Spinal cord (tissue), 10 donors: ENCODE data around the gene CACHD1. TPM values are rescaled to one million over a fixed set of nuclear protein-coding genes. Genes with fewer than 3 reads are reported as not detected.

Source experiments
- DNase-seq, 6 donors: peaks; one replicate each; pipeline versions ENCODE4 v3.0.0 to v3.0.0-alpha.2; 2013 to 2015; ENCODE audit warnings: low spot score in 6 of 6, low read depth in 4 of 6
- H3K27ac ChIP-seq: one replicate; pipeline ENCODE4 v1.5.1; 2013; ENCODE audit warnings: low read depth, low read length, control low read depth
- H3K27me3 ChIP-seq: one replicate; pipeline ENCODE4 v1.6.1; 2013; ENCODE audit warnings: low read length; ENCODE audit not compliant: control insufficient read depth, insufficient read depth
- H3K36me3 ChIP-seq: one replicate; pipeline ENCODE4 v1.6.1; 2013; ENCODE audit warnings: low read length; ENCODE audit not compliant: control insufficient read depth, insufficient read depth
- H3K4me1 ChIP-seq: one replicate; pipeline ENCODE4 v1.6.1; 2013; ENCODE audit warnings: low read length; ENCODE audit not compliant: control insufficient read depth, insufficient read depth
- H3K4me3 ChIP-seq: one replicate; pipeline ENCODE4 v1.5.1; 2013; ENCODE audit warnings: low read depth, low read length, control low read depth
- H3K9me3 ChIP-seq: one replicate; pipeline ENCODE4 v1.6.1; 2013; ENCODE audit warnings: low read length; ENCODE audit not compliant: control insufficient read depth, insufficient read depth
- WGBS: methylation state at CpG from one replicate; pipeline ENCODE4 v1.1.5; 2013; ENCODE audit warnings: missing lambda C conversion rate; ENCODE audit not compliant: insufficient coverage; 5-methylcytosine and 5-hydroxymethylcytosine counted together
- polyA plus RNA-seq, 2 donors: library from polyadenylated mRNA; unstranded; fragments of 120-200 nt; gene quantifications; one replicate each; pipeline ENCODE4 v1.2.1, GENCODE V29; 2013; ENCODE audit not compliant: insufficient read length in 2 of 2
- total RNA-seq, 2 donors: library from RNA; depleted of rRNA in 1 of 2; stranded (reverse); fragments of 120-200 nt in 1 of 2; fragments of >200 nt in 1 of 2; gene quantifications; one replicate each; pipeline versions ENCODE4 v1.2.3 to v1.2.4, GENCODE V29; 2013 to 2014
- donor health status: healthy.

CACHD1 gene
- total and polyA plus RNA-seq, 4 donors = 30.7 to 45.0 (median 36.9) TPM

DNA sequence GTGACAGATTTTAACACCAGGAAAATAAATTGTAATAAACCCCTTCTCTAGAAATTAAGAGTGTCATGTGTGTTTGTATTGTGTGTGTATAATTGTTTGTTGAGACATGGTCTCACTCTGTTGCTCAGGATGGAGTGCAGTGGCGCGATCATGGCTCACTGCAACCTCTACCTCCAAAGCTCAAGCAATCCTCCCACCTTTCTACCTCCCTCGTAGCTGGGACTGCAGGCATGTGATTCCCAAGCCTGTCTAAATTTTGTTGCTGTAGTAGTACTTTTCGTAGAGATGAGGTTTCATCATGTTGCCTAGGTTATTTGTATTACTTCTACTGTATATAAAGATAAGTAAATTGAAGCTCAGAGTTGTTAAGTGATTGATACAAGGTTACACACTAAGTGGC, 206.5 kb downstream of the CACHD1 start:
- Histone ChIP-seq H3K27me3 (no peaks in the 10 kb centered on the region), H3K4me1 (no peaks in the 10 kb centered on the region), H3K36me3 (peaks cover 18% of the 10 kb centered on the region), H3K9me3 (no peaks in the 10 kb centered on the region), H3K27ac (no peak overlapping the region), H3K4me3 (no peak overlapping the region)
- DNase-seq = no peak
- no CpG with 5 or more reads among the region's 4 CpGs for WGBS

DNA sequence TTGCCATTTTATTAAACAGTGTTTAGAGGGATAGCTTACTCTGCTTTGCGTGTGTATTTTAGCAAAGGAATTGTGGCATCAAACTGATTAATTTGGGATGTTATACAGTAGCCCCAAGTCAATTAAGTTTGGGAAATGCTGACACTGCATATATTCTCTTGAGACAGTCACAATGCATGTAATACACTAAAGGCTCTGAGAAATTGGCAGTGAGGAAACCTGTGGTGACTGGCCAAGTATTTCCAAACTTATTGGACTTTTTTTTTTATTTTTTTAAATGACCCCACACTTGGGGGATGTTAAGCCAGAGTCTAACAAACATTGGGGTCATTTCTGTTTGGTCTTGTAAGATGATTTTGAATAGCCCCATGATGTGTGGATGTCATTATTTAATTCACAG, 207.6 kb downstream of the CACHD1 start:
- peaks cover 18% of the 10 kb centered on the region for H3K36me3 ChIP-seq
- no peaks in the 10 kb centered on the region for H3K9me3 ChIP-seq
- H3K27ac ChIP-seq = no peak overlapping the region
- H3K4me3 ChIP-seq = no peak overlapping the region
- H3K4me1 ChIP-seq = no peaks in the 10 kb centered on the region
- DNase-seq = no peak
- H3K27me3 ChIP-seq = no peaks in the 10 kb centered on the region
- WGBS = no CpG with 5 or more reads among the region's 1 CpG

DNA sequence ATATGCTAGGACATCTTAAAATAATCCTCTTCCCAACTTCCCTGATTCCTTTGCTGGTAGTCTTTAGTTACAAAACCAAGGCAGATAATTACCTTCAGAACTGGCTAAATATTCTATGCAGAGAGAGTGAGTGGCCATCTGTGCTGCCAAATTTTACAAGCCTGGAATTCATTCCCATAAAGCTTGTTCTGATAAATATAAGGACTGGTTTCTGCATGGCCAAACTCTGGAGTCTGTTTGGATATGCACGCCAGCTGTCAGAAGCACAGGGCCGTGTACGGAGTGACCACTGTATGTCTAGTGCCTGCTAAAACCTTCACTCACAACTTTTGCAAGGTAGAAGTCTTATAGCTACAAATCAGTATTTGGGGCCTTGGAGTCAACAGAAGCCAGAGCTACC, 208.4 kb downstream of the CACHD1 start:
- DNase-seq = no peak
- Histone ChIP-seq H3K27me3 (no peaks in the 10 kb centered on the region), H3K9me3 (no peaks in the 10 kb centered on the region), H3K27ac (no peak overlapping the region), H3K4me1 (no peaks in the 10 kb centered on the region), H3K36me3 (peaks cover 15% of the 10 kb centered on the region), H3K4me3 (no peak overlapping the region)
- WGBS = 95% methylated on average over 3 of the region's 3 CpGs

DNA sequence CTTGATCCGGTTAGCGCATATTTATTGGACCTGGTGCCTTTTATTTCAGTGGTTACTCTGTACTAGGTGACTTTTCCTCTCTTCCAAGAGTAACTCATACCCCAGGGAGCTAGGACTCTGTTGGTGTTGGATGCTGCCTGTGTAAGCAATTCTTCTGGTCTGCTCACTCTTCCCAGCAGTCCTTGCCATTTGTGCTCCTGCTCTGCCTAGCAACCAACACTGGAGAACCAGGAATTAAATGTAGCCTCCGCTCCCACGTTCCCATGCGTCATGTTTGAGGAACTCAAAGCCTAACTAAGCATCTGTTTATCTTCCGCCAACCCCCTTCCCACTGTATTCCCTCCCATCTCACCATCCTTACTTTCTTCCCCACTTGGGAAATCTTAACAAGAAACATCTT, 209.2 kb downstream of the CACHD1 start:
- Histone ChIP-seq H3K4me3 (no peak overlapping the region), H3K9me3 (no peaks in the 10 kb centered on the region), H3K4me1 (no peaks in the 10 kb centered on the region), H3K27ac (peak overlapping the region; percentile 18), H3K36me3 (peaks cover 15% of the 10 kb centered on the region), H3K27me3 (no peaks in the 10 kb centered on the region)
- 48% methylated on average over 3 of the region's 6 CpGs for WGBS
- peak in 2 of 6 donors; percentile 27 to 49 for DNase-seq

DNA sequence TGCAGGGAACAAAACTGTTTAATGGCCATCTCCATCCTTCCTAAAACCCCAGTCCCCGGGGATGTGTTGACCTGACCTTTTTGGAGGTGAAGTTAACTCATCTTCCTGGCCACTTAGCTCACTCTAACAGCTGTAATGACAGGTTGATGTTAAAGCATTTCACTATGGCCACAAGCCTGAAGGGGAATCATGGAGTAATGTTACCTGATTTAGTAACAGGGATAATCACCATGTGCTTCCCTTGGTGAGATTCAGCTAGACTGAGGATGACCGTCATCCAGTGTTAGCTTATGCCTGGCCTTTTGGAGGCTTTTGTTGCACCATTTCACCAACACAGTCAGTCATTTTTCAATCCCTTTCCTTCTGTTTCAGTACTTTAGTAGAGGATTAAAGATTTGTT, 210.7 kb downstream of the CACHD1 start:
- H3K27ac ChIP-seq = no peak overlapping the region

DNA sequence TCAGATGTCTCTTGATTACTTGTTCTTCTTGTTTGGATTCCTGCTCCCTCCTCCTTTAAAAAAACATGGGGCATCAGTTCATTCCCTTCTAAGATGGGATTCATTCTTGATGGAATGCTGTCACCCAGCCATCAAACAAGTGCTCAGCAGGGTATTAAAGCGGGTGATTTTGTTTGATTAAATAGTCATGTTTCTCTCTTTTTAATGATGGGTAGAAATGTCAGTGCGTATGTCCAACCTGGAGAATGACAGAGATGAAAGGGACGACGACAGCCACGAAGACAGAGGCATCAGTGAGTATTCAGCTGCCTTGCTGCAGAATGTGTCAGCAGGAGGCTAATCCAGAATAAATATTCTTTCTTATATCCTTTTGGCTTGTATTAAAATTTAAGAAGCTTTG, 211.1 kb downstream of the CACHD1 start:
- WGBS = 82% methylated on average over 2 of the region's 5 CpGs
- Histone ChIP-seq H3K27me3 (no peaks in the 10 kb centered on the region), H3K27ac (no peak overlapping the region), H3K36me3 (peaks cover 23% of the 10 kb centered on the region), H3K4me3 (no peak overlapping the region), H3K9me3 (no peaks in the 10 kb centered on the region), H3K4me1 (no peaks in the 10 kb centered on the region)
- DNase-seq = no peak

More for the DNA sequence above, 210.7 kb downstream of the CACHD1 start:
- H3K4me3 ChIP-seq = no peak overlapping the region
- whole genome bisulfite sequencing = no CpG with 5 or more reads among the region's 2 CpGs
- H3K27me3 ChIP-seq = no peaks in the 10 kb centered on the region
- DNase-seq = no peak
- no peaks in the 10 kb centered on the region for H3K9me3 ChIP-seq
- H3K4me1 ChIP-seq = no peaks in the 10 kb centered on the region
- peaks cover 23% of the 10 kb centered on the region for H3K36me3 ChIP-seq

DNA sequence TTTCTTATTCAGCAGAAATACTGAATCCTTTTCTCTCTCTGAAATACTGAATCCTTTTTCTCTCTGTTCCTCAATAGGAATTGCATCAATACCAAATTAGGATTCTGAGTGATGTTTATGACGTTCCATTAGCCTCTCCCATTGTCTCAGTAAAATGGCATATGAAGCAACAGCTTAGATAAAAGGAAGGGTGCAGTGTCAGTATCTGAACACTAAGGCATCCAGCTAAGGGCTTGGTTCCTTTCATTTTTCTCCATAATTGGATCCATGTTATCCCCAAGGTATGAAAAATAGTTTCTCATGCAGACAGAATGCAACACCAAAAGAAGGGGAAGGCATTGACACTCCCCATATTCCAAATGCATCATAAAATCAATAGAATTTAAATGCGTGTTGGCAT, 213.5 kb downstream of the CACHD1 start:
- Histone ChIP-seq H3K27ac (no peak overlapping the region), H3K27me3 (no peaks in the 10 kb centered on the region), H3K36me3 (peaks cover 23% of the 10 kb centered on the region), H3K4me1 (peaks cover 3% of the 10 kb centered on the region), H3K4me3 (no peak overlapping the region), H3K9me3 (no peaks in the 10 kb centered on the region)
- DNase-seq = no peak
- WGBS = no CpG with 5 or more reads among the region's 2 CpGs

DNA sequence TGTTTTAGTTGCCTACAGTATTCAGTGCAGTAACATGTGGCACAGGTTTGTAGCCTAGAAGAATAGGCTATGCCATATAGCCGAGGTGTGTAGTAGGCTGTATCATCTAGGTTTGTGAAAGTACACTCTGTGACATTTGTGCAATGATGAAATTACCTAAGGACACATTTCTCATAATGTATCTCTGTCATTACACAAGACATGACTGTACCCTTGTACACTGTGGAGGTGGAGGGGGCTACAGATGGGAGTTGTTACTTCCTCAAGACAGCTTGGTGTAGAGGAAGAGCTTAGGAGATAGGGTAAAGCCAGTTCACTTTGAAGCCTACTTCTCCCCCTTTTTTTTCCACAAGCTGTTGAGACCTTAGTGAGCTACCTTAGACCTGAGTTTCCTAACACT, 215.3 kb downstream of the CACHD1 start:
- H3K27me3 ChIP-seq = no peaks in the 10 kb centered on the region
- H3K9me3 ChIP-seq = no peaks in the 10 kb centered on the region
- no CpG with 5 or more reads among the region's 1 CpG for WGBS
- no peak for DNase-seq
- peaks cover 20% of the 10 kb centered on the region for H3K36me3 ChIP-seq
- H3K4me1 ChIP-seq = peaks cover 3% of the 10 kb centered on the region
- no peak overlapping the region for H3K4me3 ChIP-seq
- H3K27ac ChIP-seq = no peak overlapping the region

DNA sequence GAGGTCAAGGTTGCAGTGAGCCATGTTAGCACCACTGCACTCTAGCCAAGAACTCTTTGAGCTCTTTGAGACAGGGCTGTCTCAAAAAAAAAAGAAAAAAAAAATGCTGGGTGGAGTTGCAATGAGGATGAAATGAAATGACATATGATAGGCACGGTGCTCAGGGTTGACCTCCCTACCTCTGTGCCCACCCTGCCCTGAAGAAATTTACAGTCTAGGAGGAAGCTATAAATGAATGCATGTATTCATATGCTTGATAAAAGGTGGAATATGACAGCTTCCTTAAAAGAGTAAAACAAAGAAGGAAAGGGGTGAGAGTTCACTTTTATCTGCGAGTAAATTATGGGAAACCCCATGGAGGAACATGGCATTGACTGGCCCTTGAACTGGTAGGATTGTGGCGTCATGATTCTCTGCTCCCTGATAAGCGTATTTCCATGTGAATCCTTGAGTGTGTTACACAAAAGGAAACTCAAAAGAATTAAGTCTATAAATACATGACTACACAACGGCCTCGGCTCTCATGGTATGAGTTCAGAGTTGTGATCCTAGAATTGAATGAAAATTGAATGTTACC, 215.9 kb downstream of the CACHD1 start:
- H3K4me3 ChIP-seq = no peak overlapping the region
- DNase-seq = no peak
- H3K36me3 ChIP-seq = peaks cover 19% of the 10 kb centered on the region
- no peaks in the 10 kb centered on the region for H3K9me3 ChIP-seq
- H3K27me3 ChIP-seq = no peaks in the 10 kb centered on the region
- peaks cover 3% of the 10 kb centered on the region for H3K4me1 ChIP-seq
- 100% methylated on average over 2 of the region's 6 CpGs for WGBS
- H3K27ac ChIP-seq = no peak overlapping the region

DNA sequence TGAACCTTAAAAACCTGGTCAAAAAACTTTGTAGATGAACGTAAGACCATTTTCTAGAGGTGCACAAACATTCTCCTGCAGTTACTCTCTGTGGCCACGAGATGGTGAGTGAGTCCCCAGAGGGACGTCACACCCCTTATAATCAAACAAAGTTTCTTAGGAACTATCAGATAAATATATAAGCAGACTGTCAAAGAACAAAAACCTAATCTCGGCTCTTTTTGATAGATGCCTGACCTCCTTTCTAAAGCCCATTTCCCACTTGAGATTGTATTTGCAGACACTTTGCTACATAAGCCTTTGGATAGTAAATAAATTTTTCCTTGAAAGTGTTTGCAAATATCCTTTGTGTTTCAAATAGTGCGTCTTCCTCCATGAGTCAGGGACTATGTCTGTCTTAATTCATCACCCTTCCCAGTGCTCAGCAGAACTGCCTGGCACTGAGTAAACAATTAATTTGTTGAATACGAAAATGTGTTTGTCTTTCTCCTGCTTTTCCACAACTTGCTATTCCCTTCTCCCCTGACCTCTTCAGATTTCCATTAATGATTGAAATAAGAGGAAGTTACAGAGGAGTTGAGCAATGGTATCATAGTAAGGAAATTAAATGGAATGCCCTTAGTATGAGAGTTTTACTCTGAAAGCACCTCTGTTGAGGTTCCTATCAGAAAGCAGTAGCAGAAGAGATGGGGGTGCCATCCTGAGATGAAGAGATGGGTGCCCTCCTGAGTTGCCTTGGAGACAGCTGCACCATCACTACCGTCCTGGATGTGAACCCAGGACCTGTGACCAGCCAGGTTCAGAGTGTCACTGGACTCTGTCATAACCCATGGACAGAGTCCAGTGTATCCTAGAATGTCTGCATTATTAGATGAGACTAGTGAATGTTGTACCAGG, 217.1 kb downstream of the CACHD1 start:
- H3K27ac ChIP-seq = no peak overlapping the region
- peaks cover 24% of the 10 kb centered on the region for H3K36me3 ChIP-seq
- H3K4me3 ChIP-seq = no peak overlapping the region
- 80% methylated on average over 1 of the region's 7 CpGs for WGBS
- peak in 3 of 6 donors; percentile 37 to 80 (median 72) for DNase-seq
- peaks cover 3% of the 10 kb centered on the region for H3K4me1 ChIP-seq
- no peaks in the 10 kb centered on the region for H3K9me3 ChIP-seq
- no peaks in the 10 kb centered on the region for H3K27me3 ChIP-seq
